NCI-H2081 treated with DMSO at 0.1 percent for 48 hours (cell line): ENCODE results near the gene MSX2.
"Not testable (repeated sequence)": the region's sequence is repeated elsewhere in the genome, so short reads cannot be mapped to it uniquely, and the experiment has no call there.

Experiments
- DNase-seq: peaks from one replicate; lab custom pipeline; 2025; lab: John Stamatoyannopoulos, UW

The MSX2 gene

DNA sequence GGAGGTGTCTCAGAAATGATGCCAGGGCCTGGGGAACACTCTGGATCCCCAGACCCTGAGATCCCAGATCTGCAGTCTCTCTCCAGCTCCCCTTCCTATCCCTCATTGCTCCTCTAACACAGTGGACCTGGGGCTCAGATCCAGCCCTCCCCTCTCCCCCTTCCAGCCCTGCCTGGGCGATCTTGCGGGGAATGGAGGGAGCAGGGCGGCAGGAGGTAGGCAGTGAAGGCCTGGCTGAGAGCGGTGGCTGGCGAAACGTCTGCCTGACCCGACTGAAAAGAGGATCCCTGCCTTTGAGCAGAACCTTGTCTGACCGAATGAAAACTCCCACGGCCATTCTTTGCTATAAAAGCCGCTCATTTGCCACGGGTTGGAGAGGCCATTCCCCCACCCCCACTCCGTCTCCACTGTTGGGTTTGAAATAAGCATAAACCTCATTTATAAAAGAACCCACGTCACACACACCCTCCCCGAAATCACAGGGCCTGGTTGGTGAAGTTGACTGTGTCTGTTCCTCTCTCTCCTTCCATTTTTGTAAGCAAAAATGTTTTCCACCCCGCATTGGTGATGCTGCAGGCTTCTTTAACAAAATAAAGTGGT, 8.8 kb downstream of the MSX2 start:
- DNase-seq, result no peak

- no peak for DNase-seq
These were observed 9.5 kb downstream of the MSX2 start for GRCh38 chr5:174733836-174734235.

- no peak for DNase-seq
These were observed 10.5 kb downstream of the MSX2 start for GRCh38 chr5:174734571-174735497.

- DNase-seq, result no peak
These were observed 11.3 kb downstream of the MSX2 start for GRCh38 chr5:174735498-174736330.

GRCh38 chr5:174736331-174736721, 11.9 kb downstream of the MSX2 start:
- no peak for DNase-seq

DNA sequence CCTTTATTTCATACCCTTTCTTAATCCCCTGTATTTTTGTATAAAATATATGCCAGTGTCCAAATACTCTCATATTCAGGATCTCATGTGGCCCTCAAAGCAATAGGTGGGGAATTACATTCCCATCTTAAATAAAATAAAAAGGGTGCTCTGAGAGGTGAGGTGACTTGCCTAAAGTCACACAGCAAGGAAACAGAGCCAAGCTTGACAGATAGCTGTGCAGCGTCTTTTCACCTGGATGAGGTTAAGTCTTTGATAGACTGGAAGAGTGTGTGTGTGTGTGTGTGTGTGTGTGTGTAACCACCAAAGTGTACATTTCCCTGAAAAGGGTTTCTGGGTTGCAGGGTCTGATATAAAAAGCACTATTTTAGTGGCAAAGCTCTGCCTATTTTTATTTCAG, 12.4 kb downstream of the MSX2 start:
- DNase-seq, result no peak

- DNase-seq, result no peak
These were observed 12.9 kb downstream of the MSX2 start for GRCh38 chr5:174737330-174737729.

GRCh38 chr5:174741352-174741751, 17.0 kb downstream of the MSX2 start:
- DNase-seq, result no peak

- DNase-seq, result no peak
These were observed 20.5 kb downstream of the MSX2 start for GRCh38 chr5:174744896-174745295.

DNA sequence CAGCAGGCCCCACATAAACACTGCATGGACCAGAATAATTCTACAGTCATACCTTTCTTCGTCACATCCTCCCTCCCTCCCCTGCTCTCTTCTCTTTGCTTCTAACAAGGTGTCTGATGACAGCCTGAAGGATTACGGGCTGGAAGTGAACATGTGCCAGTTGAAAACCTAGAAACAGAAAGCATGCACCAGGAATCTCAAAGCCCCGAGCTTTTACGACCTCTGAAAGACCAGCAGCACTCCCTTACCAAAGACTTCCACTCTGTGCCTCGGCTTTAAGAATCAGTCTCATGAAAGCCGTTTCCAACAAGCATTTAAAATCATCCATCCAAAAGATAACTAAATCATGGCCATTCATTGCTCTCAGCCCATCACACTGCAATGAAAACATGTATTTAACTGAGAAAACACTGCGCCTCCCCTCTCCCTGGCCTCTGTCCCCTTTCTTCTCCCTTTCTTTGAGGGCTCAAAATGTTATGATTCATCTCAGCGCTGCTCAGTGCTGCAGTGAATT, 21.3 kb downstream of the MSX2 start:
- no peak for DNase-seq

- DNase-seq, result no peak
These were observed 26.3 kb downstream of the MSX2 start for GRCh38 chr5:174750711-174751110.

DNA sequence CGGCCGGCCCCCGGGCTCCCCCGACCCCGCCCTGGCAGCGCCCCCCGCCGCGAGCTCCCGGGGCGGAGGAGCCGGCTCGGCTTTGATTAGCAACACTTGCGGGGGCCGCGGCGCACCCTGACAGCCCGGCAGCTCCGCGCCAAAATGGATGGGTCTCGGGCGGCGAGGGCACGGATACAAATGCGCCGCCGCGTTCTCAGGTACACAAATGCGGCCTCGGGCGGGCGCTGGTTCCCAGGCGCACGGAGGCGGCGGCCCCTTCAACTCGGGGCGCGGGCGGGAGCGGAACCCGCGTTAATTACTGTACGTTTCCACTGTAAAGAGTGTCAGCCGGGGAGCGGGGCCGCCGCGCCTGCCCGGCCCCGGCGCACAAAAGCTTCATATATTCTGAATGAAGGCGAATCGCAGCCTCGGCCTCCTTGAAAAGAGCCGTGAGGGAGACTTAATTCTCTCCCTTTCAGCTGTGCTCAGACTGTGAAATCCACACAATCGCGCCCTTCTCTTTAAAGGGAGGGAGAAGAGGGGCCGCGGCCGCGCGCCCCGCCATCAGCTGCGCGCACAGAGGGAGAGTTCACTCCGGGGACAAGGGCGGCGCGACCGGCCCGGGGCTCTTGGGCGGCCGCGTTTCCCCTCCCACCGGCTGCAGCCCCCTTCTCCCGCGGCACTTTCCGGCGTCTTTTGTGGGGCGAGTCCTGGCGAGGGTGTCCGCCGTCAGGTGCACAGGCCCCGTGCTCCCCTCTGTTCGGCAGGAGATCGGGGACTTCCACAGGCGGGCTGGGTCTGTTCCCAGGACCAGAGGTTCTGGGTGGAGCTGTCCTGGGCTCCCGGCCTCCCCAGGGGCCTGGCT, 27.0 kb downstream of the MSX2 start:
- DNase-seq, result no peak

DNA sequence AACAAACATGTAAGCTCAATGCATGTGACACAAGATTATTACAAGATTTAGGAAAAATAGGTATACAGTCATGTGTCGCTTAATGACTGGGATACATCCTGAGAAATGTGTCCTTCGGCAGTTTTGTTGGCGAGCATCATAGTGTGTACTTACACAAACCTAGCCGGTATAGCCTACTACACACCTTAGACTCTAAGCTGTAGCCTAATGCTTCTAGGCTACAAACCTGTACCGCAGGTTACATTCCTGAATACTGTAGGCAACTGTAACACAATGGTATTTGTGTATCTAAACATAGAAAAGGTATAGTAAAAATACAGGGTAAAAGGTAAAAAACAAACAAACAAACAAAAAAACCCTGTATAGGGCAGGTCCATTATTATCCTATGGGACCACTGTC, 27.7 kb downstream of the MSX2 start:
- no peak for DNase-seq

DNA sequence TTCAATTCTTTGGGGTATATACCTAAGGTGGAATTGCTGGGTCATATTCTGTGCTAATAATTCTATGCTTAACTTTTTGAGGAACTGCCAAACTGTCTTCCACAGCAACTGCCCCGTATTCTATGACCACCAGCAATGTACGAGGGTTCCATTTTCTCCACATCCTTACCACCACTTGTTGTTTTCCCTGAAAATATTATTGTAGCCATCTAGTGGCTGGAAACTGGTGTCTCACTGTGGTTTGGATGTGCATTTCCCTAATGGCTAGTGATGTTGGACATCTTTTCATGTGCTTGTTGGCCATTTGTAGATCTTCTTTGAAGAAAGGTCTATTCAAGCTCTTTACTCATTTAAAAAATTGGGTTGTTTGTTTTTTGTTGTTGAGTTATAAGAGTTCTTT, 30.7 kb downstream of the MSX2 start:
- DNase-seq, result no peak

GRCh38 chr5:174759091-174759490, 34.7 kb downstream of the MSX2 start:
- DNase-seq, result no peak

DNA sequence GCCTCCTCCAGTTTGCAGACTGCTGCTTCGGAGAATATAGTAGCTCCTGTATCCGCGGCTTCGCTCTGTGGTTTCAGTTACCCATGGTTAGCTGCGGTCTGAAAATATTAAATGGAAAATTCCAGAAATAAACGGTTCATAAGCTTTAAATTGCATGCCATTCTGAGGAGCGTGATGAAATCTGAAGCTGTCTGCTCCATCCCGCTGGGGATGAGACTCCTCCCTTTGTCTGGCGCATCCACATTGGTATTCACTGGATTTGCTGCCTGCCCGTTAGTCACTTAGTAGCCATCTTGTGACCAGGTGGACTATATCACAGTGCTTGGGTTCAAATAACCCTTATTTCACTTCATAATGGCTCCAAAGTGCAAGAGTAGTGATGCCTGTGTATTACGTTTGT, 36.3 kb downstream of the MSX2 start:
- no peak for DNase-seq

DNA sequence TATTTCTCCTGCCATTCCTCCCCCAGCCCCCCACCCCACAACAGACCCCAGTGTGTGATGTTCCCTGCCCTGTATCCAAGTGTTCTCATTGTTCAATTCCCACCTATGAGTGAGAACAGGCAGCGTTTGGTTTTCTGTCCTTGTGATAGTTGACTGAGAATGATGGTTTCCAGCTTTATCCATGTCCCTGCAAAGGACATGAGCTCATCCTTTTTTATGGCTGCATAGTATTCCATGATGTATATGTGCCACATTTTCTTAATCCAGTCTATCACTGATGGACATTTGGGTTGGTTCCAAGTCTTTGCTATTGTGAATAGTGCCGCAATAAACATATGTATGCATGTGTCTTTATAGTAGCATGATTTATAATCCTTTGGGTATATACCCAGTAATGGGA, 37.0 kb downstream of the MSX2 start:
- not testable (repeated sequence) for DNase-seq

DNA sequence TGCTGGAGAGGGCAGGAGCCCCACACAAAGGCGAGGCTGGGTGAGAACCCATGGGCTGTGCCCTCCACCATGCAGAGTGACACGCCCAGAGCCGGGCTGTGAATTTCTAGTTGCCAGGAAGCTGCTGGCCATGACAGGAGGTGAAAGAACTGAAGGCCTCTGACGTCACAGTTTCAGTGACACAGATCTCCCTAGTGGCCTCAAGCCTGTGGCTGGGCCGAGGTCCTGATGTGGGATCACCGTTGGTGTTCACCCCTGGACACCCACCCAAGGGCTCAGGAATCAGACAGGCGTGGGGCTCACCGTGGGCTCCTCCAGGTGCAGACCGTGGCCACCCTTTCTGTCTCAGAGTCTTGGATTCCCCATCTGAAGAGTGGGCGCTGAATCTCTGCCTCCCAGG, 39.9 kb downstream of the MSX2 start:
- no peak for DNase-seq

- DNase-seq, result no peak
These were observed 41.2 kb downstream of the MSX2 start for GRCh38 chr5:174765540-174765939.

- DNase-seq, result no peak
These were observed 43.3 kb downstream of the MSX2 start for GRCh38 chr5:174767670-174768069.

DNA sequence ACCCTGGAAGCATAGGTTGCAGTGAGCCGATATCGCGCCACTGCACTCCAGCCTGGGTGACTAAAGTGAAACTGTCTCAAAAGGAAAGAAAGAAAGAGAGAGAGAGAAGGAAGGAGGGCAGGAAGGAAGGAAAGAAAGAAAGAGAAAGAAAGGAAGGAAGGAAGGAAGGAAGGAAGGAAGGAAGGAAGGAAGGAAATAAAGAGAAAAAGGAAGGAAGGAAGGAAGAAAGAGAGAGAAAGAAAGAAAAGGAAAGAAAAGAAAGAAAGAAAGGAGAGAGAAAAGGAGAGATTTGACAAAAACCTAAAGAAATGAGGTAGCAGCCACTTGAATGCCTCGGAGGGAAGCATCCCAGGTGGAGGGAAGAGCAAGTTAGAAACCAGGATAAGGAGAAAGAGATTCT, 44.6 kb downstream of the MSX2 start:
- no peak for DNase-seq

DNA sequence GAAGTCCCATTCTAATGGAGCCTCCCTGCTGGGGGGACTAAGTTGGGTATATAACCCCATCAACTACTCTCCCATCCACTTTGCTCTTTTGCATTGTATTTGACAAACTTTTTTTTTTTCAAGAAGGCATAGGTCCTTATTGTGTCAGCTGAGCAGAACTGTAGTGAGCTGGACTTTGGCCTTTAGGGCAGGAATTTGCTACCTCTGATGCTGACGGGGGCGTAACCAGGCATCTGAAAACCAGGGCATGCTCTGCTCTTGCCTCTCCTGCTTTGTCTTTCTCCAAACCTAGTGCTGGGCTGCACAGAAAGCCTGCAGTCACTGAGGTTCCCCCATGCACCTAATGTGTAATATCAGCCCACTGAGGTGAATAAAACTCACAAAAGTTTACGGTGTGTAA, 49.0 kb downstream of the MSX2 start:
- DNase-seq, result no peak
